GM18498 (cell line): Measurements from ENCODE around the gene HERPUD1.
"Not testable (repeated sequence)": the region's sequence is repeated elsewhere in the genome, so short reads cannot be mapped to it uniquely, and the experiment has no call there.

Experiments used
- ATAC-seq: cut with Tn5 transposase; IDR thresholded peaks from one replicate; pipeline ENCODE4 v1.9.1; 2021; ENCODE audit warnings: mild to moderate bottlenecking, moderate library complexity; ENCODE audit not compliant: unreplicated experiment

HERPUD1 gene

GRCh38 chr16:56977823-56978430, 46.0 kb downstream of the HERPUD1 start:
- ATAC-seq, result no peak

GRCh38 chr16:56980201-56980535, 48.2 kb downstream of the HERPUD1 start:
- ATAC-seq, result no peak

- ATAC-seq, result peak; percentile 42
Measured at GRCh38 chr16:56980792-56981724, 49.1 kb downstream of the HERPUD1 start.

GRCh38 chr16:56981729-56982271, 49.9 kb downstream of the HERPUD1 start:
- no peak for ATAC-seq

- no peak for ATAC-seq
Measured at GRCh38 chr16:56982695-56983094, 50.8 kb downstream of the HERPUD1 start.

- ATAC-seq, result no peak
Measured at GRCh38 chr16:56983211-56983751, 51.3 kb downstream of the HERPUD1 start.

GRCh38 chr16:56984639-56985038, 52.7 kb downstream of the HERPUD1 start:
- no peak for ATAC-seq

GRCh38 chr16:56985288-56985961, 53.5 kb downstream of the HERPUD1 start:
- no peak for ATAC-seq

- ATAC-seq, result no peak
Measured at GRCh38 chr16:56985962-56986360, 54.0 kb downstream of the HERPUD1 start.

- ATAC-seq, result no peak
Measured at GRCh38 chr16:56986361-56986760, 54.4 kb downstream of the HERPUD1 start.

- not testable (repeated sequence) for ATAC-seq
Measured at GRCh38 chr16:56986908-56987307, 55.0 kb downstream of the HERPUD1 start.

- ATAC-seq, result no peak
Measured at GRCh38 chr16:56987692-56988091, 55.8 kb downstream of the HERPUD1 start.

GRCh38 chr16:56988161-56988947, 56.4 kb downstream of the HERPUD1 start:
- no peak for ATAC-seq

GRCh38 chr16:56988948-56989945, 57.3 kb downstream of the HERPUD1 start, which contains the start of gene NLRC5:
Gene NLRC5 (plus strand): TSS chr16:56989557. CDS start chr16:57020713, 31,156 bp downstream.
- peak; percentile 88 for ATAC-seq

- ATAC-seq, result no peak
Measured at GRCh38 chr16:56989988-56990387, 58.0 kb downstream of the HERPUD1 start.

- ATAC-seq, result no peak
Measured at GRCh38 chr16:56990407-56991286, 58.7 kb downstream of the HERPUD1 start.

GRCh38 chr16:56992431-56992830, 60.5 kb downstream of the HERPUD1 start:
- ATAC-seq, result not testable (repeated sequence)

GRCh38 chr16:56993204-56993603, 61.3 kb downstream of the HERPUD1 start:
- no peak for ATAC-seq
